Osteoblast (primary cell): ENCODE results near the gene MAP2K6. TPM values are rescaled to one million over a fixed set of nuclear protein-coding genes. Genes with fewer than 3 reads are reported as not detected.

Source experiments
- DNase-seq: peaks from one replicate; pipeline ENCODE4 v3.0.0; 2011; ENCODE audit warnings: low spot score, mixed read lengths; ENCODE audit not compliant: insufficient read length; ENCODE audit errors: missing footprints
- H2AFZ ChIP-seq: 2 replicates; pipeline ENCODE4 v1.6.0; 2011; ENCODE audit warnings: mild to moderate bottlenecking, low read length
- H3K27ac ChIP-seq: 2 replicates; pipeline ENCODE4 v1.5.1; 2011; ENCODE audit warnings: mild to moderate bottlenecking, low read depth, low read length, moderate library complexity
- H3K27me3 ChIP-seq: 2 replicates; pipeline ENCODE4 v1.6.0; 2012; ENCODE audit warnings: mild to moderate bottlenecking, control low read depth, inconsistent platforms, low read length, moderate library complexity; ENCODE audit not compliant: insufficient read depth
- H3K36me3 ChIP-seq: 2 replicates; pipeline ENCODE4 v1.5.1; 2011; ENCODE audit warnings: mild to moderate bottlenecking, low read length, control low read depth, moderate library complexity; ENCODE audit not compliant: insufficient read depth
- H3K4me1 ChIP-seq: 2 replicates; pipeline ENCODE4 v1.5.1; 2011; ENCODE audit warnings: mild to moderate bottlenecking, low read length, control low read depth, moderate library complexity; ENCODE audit not compliant: insufficient read depth
- H3K4me2 ChIP-seq: 2 replicates; pipeline ENCODE4 v1.6.0; 2011; ENCODE audit warnings: mild to moderate bottlenecking, low read length; ENCODE audit not compliant: insufficient read depth
- H3K4me3 ChIP-seq: fragments of 200-600 bp; sonication (generic); 3 replicates; pipeline ENCODE4 v1.5.1; 2012; ENCODE audit warnings: mild to moderate bottlenecking, low read length, inconsistent platforms; ENCODE audit not compliant: insufficient read depth
- H3K79me2 ChIP-seq: 2 replicates; pipeline ENCODE4 v1.6.0; 2012; ENCODE audit warnings: mild to moderate bottlenecking, low read length, control low read depth, inconsistent platforms; ENCODE audit not compliant: insufficient read depth
- H3K9me3 ChIP-seq: 2 replicates; pipeline ENCODE4 v1.5.1; 2011; ENCODE audit warnings: low read depth, low read length, control low read depth
- H4K20me1 ChIP-seq: 2 replicates; pipeline ENCODE4 v1.6.0; 2012; ENCODE audit warnings: mild to moderate bottlenecking, low read length, control low read depth; ENCODE audit not compliant: insufficient read depth
- CTCF ChIP-seq: IDR thresholded peaks from 2 replicates; pipeline ENCODE4 v1.5.1; 2011; ENCODE audit warnings: mild to moderate bottlenecking, low read depth, low read length, moderate library complexity; ENCODE audit errors: extremely low read depth
- total RNA-seq: library from RNA; depleted of rRNA; stranded (reverse); fragments of >200 nt; gene quantifications from 2 replicates; pipeline ENCODE4 v1.2.3, GENCODE V29; 2012

Gene MAP2K6
- total RNA-seq, 1 donor, result 2.5 TPM

- no peaks in the 10 kb centered on the region for H3K79me2 ChIP-seq
- no peak for DNase-seq
- H3K4me3 ChIP-seq, result no peak overlapping the region
- no peak overlapping the region for H3K4me2 ChIP-seq
- H3K36me3 ChIP-seq, result no peaks in the 10 kb centered on the region
- H3K27me3 ChIP-seq, result no peaks in the 10 kb centered on the region
- H2AFZ ChIP-seq, result no peak overlapping the region
- H3K9me3 ChIP-seq, result no peaks in the 10 kb centered on the region
- no peaks in the 10 kb centered on the region for H4K20me1 ChIP-seq
- no peak overlapping the region for H3K27ac ChIP-seq
- TF ChIP-seq CTCF, result no peak
- H3K4me1 ChIP-seq, result no peaks in the 10 kb centered on the region
Observed at GRCh38 chr17:69539274-69539673, 124.8 kb downstream of the MAP2K6 start.

GRCh38 chr17:69539781-69540319 is 125.4 kb downstream of the MAP2K6 start:
- no peak for TF ChIP-seq CTCF
- H4K20me1 ChIP-seq, result no peaks in the 10 kb centered on the region
- H3K4me1 ChIP-seq, result no peaks in the 10 kb centered on the region
- no peaks in the 10 kb centered on the region for H3K36me3 ChIP-seq
- H3K27me3 ChIP-seq, result no peaks in the 10 kb centered on the region
- H2AFZ ChIP-seq, result no peak overlapping the region
- no peak overlapping the region for H3K4me3 ChIP-seq
- no peak overlapping the region for H3K27ac ChIP-seq
- DNase-seq, result no peak
- no peak overlapping the region for H3K4me2 ChIP-seq
- H3K9me3 ChIP-seq, result no peaks in the 10 kb centered on the region
- H3K79me2 ChIP-seq, result no peaks in the 10 kb centered on the region

GRCh38 chr17:69540356-69540755 is 125.9 kb downstream of the MAP2K6 start:
- H3K27me3 ChIP-seq, result no peaks in the 10 kb centered on the region
- DNase-seq, result no peak
- no peak for TF ChIP-seq CTCF
- H4K20me1 ChIP-seq, result no peaks in the 10 kb centered on the region
- no peaks in the 10 kb centered on the region for H3K9me3 ChIP-seq
- H3K4me3 ChIP-seq, result no peak overlapping the region
- no peak overlapping the region for H3K27ac ChIP-seq
- H3K4me2 ChIP-seq, result no peak overlapping the region
- H2AFZ ChIP-seq, result peak overlapping the region; percentile 1
- no peaks in the 10 kb centered on the region for H3K4me1 ChIP-seq
- no peaks in the 10 kb centered on the region for H3K36me3 ChIP-seq
- no peaks in the 10 kb centered on the region for H3K79me2 ChIP-seq

GRCh38 chr17:69547230-69547629 is 132.7 kb downstream of the MAP2K6 start:
- no peaks in the 10 kb centered on the region for H3K27me3 ChIP-seq
- H2AFZ ChIP-seq, result no peak overlapping the region
- no peaks in the 10 kb centered on the region for H4K20me1 ChIP-seq
- H3K79me2 ChIP-seq, result no peaks in the 10 kb centered on the region
- H3K36me3 ChIP-seq, result no peaks in the 10 kb centered on the region
- H3K27ac ChIP-seq, result no peak overlapping the region
- no peak for DNase-seq
- no peaks in the 10 kb centered on the region for H3K4me1 ChIP-seq
- no peak for TF ChIP-seq CTCF
- no peak overlapping the region for H3K4me3 ChIP-seq
- H3K4me2 ChIP-seq, result no peak overlapping the region
- no peaks in the 10 kb centered on the region for H3K9me3 ChIP-seq
